Measurements from ENCODE around the gene PPM1L. TPM values are rescaled to one million over a fixed set of nuclear protein-coding genes. Genes with fewer than 3 reads are reported as not detected.

PPM1L gene
- polyA plus RNA-seq, 5 donors, result 2.8 to 5.9 (median 4.9) TPM

DNA sequence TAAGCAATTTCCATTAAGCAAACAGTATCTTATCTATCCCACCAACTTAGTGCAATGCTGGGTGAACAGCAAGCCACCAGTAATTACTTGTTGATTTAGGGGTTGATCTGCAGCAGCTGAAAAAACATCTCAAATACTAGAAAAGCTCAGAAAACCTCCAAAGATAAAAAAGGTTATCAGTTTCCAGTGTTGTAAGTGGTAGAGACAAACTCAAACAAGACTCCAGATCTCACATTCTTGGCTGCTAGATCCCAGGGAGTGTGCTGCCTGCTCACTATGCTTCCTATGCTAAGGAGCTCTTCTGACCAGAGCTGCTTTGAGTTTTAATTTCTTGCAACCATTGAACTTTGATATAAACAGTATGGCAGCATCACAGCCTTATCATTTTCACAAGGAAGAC, 337.9 kb downstream of the PPM1L start:
- DNase-seq, result no peak

- no peak for DNase-seq
These were observed 340.8 kb downstream of the PPM1L start for GRCh38 chr3:161096771-161097367.

GRCh38 chr3:161100994-161101393, 345.0 kb downstream of the PPM1L start:
- DNase-seq, result no peak

DNA sequence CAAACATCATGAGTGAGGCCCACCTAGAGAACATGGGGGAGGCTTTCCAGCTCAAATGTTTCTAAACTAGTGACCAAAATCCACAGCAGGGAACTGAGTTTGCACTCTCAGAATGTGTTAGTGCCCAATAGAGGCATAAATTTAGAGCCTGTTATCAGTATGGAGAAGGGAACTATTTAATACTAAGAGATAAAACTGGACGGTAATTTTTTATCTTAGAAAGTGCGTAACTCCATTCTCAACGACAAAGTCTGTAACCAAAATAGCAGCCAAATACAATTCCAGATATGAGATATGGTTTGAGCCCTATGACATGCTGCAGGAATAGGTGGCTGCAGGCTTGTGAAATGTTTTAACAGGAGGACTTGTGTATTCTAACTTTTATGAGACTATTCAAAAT, 345.6 kb downstream of the PPM1L start:
- DNase-seq, result no peak

DNA sequence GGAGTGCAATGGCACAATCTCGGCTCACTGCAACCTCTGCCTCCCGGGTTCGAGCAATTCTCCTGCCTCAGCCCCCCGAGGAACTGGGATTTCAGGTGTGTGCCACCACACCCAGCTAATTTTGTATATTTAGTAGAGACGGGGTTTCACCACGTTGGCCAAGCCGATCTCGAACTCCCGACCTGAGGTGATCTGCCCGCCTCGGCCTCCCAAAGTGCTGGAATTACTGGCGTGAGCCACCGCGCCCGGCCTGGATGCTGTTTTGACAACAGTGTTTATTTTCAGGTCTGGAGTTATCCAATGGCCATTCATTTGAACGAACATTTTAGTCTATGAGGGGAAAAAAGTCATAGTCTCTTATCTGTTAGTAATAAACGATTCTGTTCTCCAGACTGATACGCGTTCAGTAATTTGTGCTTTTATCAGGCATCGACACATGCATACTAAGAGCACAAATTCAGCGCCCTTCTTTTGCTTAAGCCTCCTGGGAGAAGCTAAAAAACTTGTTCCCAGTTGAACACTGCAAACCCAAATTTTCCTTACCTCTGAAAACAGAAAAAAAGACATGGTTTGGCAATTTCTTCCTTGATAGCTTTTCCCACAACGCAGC, 347.9 kb downstream of the PPM1L start:
- no peak for DNase-seq

DNA sequence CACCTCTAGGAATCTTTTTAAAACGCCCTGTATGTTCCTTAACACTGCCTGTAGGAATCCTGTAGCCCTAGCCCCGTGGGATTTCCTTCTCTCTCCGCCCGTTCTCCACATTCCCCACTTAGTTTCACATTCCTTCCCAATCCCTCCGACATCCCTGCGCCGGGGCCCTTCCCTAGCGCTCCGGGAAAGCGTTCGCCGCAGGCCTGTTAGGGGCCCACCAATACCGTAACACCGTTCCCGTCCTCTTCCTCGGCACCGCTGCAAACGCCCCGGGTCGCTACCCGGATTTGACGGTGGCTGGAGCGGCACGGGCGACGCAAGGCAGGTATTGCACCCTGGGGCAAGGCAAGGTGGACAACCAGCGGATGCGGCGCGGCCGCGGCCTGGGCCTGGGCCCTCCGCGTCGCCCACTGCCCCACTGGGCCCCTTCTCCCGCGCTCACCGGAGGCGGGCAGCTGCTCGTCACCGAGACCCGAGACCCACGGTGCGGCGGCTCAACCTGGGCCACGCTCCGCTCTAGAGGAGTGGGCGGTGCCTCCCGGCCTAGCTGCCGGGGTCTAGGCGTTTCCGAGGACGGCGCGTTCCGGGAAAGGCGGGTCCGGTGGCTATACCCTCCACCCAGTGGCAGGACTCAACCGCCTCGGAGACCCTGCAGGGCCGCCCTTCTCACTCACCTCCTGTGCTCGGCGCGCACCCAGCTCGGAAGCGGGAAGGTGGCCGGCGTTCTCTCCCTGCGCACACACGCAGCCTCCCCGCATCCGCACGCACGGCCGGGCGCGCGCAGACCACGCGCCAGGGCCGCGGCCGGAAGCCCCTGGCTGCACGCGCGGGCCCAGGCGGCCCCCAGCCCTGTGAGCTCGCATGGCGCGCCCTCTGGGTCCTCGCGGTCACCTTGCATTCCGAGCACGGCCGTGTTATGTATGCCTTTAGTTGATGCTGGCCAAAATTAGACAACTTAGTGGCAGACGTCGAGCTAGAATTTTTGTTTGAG, 348.8 kb downstream of the PPM1L start, which contains the start of gene B3GALNT1:
Gene B3GALNT1, minus strand, starts transcription at position 789 of the 991 bp plus-strand sequence. CDS start 18,595 bp downstream, outside the sequence.
- DNase-seq, result peak; percentile 66 to 74

GRCh38 chr3:161107311-161107710, 351.3 kb downstream of the PPM1L start:
- no peak for DNase-seq

GRCh38 chr3:161108840-161109239, 352.8 kb downstream of the PPM1L start:
- no peak for DNase-seq

GRCh38 chr3:161117646-161118045, 361.6 kb downstream of the PPM1L start:
- no peak for DNase-seq

GRCh38 chr3:161126495-161126894, 370.5 kb downstream of the PPM1L start:
- no peak for DNase-seq

Other genes with a start within 250 kb of the PPM1L start
- 10 to 100 TPM; 37.4 to 60.5 (median 57.9) TPM for gene KPNA4, start 190.7 kb upstream of the PPM1L start, polyA plus RNA-seq (ENCODE audit: insufficient read depth in 1 of 5, insufficient read length in 5 of 5, low replicate concordance in 1 of 5)
- not detected for gene ARL14, start 79.1 kb upstream of the PPM1L start, polyA plus RNA-seq (ENCODE audit: insufficient read depth in 1 of 5, insufficient read length in 5 of 5, low replicate concordance in 1 of 5)

Measured in right lung (tissue), 5 donors.